G401 (cell line): ENCODE data around the gene AREL1. TPM values are rescaled to one million over a fixed set of nuclear protein-coding genes. Genes with fewer than 3 reads are reported as not detected.

Experiments
- DNase-seq: peaks from one replicate; pipeline ENCODE4 v3.0.0-alpha.2; 2015; ENCODE audit warnings: low spot score
- in situ Hi-C: cut with HindIII; loops from 2 replicates; pipeline ENCODE4 v1.10.0; 2016; ENCODE audit warnings: low sequenced_read_pairs, mixed read lengths
- total RNA-seq: library from RNA; depleted of rRNA; stranded (reverse); fragments of >200 nt; shearing (Covaris generic); gene quantifications from 2 replicates; pipeline ENCODE4 v1.2.3, GENCODE V29; 2014

Gene AREL1
- total RNA-seq, 1 experiment from 2014 or later: 27.9 TPM

DNA sequence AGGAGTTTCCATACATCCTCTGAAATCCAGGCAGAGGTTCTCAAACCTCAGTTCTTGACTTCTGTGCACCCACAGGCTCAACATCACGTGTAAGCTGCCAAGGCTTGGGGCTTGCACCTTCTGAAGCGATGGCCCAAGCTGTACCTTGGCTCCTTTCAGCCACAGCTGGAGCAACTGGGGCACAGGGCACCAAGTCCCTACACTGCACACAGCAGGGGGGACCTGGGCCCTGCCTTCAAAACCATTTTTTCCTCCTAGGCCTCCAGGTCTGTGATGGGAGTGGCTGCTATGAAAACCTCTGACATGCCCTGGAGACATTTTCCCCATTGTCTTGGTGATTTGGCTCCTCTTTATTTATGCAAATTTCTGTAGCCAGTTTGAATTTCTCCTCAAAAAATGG lies 10.6 kb downstream of the AREL1 start:
- no peak for DNase-seq
- in situ Hi-C loops: no loop called here

DNA sequence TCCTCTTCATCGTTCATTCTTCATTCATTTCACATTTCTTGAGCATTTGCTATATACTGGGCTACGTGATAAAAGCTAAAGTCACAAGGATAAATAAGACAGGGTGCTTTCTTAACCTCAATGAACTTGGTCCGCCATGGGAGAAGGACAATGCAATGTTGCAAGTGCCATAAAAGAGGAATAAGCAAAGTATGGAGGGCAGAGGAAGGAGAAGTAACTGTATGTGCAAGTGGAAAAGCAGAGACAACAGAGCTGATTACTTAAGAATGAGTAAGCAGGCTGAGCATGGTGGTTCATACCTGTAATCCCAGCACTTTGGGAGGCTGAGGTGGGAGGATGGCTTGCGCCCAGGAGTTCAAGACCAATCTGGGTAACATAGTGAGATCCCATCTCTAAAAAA lies 14.4 kb downstream of the AREL1 start:
- no peak for DNase-seq
- in situ Hi-C loops: no loop called here

DNA sequence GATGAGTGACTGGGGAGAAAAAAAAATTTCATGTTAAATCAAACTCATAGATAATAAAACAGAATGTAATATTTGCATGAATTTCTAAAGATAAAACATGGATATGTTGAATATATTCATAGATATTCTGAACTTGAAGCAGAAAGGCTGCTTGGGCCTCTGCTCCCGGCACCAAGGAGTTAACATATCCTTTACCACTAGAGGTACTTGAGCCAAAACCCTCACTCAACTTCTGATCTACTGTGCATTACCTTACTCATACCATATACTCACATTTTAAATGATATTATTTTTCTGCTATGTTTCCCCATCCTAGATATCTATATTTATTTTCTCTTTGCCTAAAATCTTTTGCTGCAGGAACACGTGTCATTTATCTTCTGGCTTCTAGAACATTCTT lies 14.9 kb downstream of the AREL1 start:
- no peak for DNase-seq
- in situ Hi-C loops: no loop called here

DNA sequence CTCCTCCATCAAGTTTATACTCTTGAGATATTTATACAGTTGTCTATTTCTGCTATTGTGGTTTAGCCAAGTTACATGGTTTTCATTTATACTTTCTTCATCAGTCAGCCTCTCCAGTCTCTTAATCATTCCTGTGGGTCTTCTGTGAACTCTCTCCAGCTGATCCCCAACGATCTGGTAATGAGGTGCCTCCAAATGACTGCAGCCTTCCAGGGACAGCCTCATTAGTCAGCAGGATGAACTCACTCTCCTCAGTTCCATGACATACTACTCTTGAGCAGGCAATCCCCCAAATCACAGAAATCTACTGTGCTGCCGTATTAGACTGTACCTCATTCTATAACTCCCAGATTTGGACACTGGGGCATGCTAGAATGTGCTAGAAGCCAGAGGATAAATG lies 15.3 kb downstream of the AREL1 start:
- DNase-seq: no peak
- in situ Hi-C loops: no loop called here

DNA sequence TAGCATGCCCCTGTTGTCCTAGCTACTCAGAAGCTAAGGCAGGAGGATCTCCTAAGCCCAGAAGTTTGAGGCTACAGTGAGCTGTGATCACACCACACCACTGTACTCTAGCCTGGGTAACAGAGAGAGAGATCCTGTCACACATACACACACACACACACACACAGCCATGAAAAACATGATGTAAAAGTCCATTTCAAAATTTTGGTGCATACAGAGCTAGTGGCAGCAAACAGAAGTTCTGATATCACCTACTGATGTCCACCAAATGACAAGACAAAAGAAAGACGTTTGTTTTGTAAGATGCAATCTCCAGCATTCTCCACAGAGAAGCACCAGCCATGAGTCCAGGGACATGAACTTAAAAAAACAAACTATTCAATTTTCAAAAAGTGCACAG lies 15.9 kb downstream of the AREL1 start:
- DNase-seq: no peak
- in situ Hi-C loops: no loop called here

DNA sequence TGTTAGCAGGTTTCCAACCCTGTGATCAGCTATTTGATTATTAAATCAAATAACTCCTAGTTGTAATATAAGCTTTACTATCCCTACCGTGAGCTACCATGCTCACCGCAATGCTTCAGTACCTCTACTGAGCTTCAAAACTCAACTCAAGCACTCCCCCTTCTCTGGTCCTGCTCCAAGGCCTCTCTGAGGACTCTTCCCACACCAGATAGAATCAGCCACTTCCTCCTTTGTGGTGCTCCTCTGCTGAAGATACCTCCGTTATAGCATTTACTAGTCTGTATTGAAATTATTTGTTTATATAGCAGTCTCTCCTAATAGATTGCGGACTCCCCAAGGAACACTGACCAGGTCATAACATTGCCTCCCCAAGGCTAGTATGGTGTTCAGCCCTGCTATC lies 17.5 kb downstream of the AREL1 start:
- in situ Hi-C loops: no loop called here
- DNase-seq: no peak

DNA sequence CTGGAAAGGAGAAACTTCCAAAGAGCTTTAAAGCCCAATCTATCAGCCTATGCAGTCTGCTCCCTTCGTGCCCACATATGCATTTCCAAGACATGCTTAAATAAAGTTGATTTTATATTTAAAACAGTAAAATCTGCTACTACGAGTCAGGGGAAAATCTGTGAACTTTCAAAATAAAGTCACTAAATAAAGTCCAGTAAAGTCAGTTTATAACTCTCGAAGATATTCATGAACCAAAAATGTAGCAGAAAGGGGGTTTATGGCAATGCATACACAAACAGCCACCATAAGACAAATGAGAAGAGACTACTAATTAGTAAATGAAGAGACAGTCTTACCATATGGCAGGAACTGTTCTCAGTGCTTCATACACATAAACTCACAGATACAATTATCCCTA lies 19.7 kb downstream of the AREL1 start:
- DNase-seq: no peak
- in situ Hi-C loops: no loop called here

DNA sequence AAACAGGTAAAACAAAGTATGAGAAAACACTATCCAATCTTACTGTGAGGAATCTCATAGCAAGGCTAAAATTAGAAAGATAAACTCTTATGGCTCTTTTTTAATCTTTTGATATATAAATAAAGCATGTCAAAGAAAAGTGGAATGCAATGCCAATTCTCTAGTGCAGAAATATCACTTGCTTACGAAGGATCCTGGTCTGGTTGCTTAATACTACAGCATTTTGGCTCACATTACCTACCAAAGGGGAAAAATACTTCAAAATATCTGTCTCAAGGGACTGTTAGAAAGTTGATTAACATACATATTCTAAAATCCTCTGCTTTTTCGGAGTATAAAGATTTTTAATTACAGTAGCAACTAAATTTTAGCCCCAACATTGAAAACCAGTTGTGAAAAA lies 21.4 kb downstream of the AREL1 start:
- in situ Hi-C loops: no loop called here

DNA sequence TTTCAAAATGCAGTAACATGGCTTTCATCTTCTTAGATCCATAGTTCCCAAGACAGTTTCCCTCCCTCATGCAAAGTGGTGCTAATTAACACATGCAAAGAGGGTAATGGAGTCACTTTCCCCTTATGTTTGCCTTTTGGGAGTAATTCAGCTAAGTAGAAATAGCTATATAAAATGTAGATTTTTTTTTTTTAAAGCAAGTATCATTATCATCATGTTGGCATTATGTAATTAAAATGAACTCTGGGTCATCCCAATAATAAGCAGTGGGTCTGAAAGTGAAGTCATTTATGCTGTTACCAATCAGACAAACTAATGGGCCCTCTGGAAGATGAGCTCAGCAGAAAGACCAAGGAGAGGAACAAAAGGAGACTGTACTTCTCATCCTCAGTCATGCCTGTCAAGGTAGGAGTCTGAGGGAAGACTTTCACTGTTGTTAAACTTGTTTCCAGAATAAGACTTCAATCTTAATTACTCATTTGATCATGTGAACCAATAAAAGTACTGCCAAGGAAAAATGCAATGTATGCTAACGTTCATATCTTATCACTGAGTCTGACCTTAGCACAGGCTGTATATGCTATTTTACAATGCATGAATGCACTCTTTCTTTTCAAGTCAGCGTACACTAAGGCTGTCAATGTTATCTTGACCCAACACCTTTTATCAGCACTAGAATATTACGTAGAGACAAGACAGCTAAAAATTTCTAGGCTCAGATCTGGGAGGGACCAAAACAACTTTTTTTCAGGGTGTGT lies 26.8 kb downstream of the AREL1 start:
- no peak for DNase-seq
- in situ Hi-C loops: no loop called here

More for the DNA sequence above, 21.4 kb downstream of the AREL1 start:
- DNase-seq: no peak

DNA sequence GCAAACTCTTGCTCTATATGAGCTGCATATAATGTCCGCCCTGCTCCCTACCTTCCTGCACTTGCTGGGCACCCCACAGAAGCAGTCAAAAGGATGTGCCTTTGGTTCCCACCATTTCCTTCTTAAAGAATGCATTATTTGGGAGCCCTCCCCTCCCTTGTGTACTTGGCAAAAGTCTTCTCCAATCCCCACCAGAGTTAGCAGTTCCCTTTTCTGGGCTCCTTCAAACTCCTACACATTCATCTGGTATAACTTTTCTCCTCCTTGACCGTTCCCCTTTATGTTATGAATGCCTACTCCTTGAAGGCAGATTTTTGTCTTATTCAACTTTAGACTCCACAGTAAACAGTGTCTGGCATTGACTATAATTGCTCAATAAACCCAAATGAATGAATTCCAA lies 27.8 kb downstream of the AREL1 start:
- DNase-seq: no peak
- in situ Hi-C loops: no loop called here

DNA sequence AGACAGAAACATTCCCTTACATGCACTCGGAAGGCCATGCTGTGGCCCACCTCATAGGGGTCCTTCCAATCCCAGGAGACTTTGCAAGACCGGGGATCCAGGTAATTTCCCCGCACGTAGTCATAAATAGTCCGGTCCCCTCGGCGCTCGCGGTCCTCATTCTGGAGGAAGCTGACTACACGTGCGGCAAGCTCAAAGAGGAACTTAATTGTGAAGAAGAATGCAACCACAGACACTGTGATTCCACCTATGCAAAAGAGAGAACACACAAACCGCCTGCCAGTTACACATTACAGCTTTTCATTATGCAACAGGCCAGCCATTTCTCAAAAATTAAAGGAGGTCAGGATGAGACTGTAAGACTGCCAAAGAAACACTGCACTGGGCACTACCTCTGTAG lies 28.4 kb downstream of the AREL1 start:
- in situ Hi-C loops: no loop called here
- DNase-seq: no peak

DNA sequence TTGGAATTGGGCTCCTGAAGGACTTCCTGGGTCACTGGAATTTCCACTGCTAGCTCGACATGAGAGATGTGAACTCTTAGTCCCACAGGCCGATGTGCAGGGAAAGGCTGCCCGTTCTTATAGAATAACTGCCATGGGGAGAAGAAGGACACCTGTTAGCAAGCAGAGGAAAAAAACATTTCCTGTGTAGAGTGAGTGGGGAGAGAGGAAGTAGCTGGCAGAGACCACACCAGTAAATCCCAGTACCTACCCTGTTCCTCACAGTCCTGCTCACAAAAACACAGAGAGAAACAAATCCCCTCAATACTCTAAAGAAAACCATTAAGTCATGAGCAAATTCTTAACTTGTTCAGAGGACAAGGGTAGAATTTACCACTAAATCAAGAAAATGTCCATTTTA lies 29.5 kb downstream of the AREL1 start:
- in situ Hi-C loops: no loop called here
- no peak for DNase-seq

DNA sequence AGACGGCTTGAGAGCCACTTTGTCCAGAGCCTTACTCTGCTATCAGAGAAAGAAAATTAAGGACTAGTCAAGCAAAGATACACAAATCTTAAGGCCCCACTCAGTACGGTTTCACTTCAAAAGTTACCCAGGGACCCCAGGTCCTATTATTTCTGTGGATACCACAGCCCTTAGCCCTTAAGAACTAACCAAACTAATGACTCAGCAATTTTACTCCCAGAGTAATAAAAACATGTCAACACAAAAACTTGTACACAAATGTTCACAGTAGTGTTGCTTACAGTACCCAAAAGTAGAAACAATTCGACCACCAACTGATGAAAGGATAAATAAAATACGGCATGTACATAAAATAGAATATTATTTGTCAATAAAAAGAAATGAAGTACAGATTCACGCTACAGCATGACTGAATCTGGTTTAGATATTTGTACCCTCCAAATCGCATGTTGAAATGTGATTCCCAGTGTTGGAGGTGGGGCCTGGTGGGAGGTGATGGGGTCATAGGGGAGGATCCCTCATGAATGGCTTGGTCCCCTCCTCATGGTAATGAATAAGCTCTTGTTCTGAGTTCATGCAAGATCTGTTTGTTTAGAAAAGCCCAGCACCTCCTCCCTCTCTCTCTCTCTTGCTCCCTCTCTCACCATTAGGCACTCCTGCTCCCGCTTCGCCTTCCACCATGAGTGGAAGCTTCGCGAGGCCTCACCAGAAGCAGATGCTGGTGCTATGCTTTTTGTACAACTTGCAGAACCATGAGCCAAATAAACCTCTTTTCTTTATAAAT lies 30.5 kb downstream of the AREL1 start:
- in situ Hi-C loops: no loop called here
- no peak for DNase-seq

DNA sequence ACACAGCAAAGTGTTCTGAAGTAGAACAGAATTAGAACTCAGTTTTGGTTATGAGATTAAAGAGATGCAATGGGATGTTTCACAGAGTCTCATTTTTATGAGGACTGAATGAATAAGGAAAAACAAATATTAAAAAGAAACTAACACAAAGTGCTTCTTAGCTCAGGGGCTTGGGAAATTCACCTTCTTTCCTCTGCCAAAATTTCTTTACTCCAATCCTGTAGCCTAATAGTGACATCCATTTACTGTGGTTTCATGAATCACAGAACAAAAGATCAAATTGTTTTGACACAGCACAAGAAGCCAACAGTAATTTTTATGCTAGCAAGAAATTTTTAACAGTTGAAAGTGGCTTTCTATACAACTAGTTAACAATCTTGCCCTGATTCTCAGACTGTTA lies 37.7 kb downstream of the AREL1 start:
- no peak for DNase-seq
- in situ Hi-C loops: no loop called here

DNA sequence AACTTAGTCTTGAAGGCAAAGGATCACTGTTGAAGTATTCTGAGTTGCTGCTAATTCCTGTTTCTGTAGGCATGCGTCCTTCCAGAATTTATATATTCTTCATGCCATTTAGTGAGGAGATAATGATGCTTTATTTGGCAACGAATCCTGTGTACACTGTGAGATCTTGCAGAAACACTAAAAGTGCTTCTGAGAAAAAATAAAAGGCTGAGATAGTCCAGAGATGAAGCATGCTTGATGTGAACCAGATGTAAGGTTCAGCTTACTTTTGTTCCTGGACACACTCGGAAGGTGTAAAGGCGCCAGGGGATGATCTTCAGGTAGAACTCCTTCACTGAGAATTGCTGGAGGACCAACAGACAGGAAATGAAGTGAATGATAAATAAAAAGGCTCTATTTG lies 39.1 kb downstream of the AREL1 start:
- no peak for DNase-seq
- in situ Hi-C loops: no loop called here

DNA sequence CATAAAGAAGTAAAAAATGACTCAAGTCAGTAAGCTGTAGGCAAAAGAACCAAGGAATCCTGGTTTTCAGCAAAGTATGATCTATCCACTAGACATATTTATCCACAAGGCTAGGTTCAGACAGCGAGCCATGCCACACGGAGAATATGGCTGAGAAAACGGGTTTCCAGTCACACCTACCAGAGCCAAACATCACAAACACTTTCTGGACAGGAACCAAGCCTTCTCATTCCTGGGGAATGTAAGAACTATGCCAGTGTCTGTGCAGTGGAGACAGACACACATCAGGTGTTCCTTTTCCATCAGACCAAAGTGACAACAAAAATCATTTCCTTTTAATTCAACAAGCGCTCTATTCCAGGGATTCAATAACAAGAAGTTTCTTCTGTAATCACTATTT lies 41.1 kb downstream of the AREL1 start:
- in situ Hi-C loops: no loop called here
- no peak for DNase-seq

DNA sequence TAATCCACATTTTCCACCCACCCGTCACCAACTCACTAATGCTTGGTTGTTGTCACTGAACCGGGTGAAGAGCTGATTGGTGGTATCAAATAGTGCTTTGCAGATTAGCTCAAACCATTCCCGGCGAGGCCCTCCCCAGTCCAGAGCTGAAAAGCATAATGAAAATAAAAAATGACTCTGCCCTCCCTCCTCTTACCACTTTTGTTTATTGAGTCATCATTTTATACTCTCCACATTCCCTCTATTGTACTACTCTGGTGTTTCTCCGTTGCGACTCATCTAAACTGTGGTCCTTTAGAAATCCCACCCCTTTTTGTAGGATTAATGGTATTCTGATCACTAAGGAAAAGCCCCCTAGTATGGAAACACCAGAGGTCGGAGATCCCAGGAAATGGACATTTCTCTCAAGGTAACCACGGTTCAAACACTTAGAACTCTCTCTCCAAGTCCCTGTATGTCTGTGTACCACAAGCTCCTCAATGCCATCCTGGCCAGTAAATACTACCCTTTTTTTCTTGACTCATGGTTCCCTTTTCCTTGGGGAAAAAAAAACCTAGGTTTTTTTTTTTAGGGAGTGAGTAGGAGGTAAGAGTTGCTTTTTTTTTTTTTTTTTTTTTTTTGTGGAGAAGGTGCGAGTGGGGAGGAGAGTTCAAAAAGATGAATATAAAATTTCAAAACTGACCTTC lies 42.0 kb downstream of the AREL1 start:
- in situ Hi-C loops: no loop called here
- no peak for DNase-seq

DNA sequence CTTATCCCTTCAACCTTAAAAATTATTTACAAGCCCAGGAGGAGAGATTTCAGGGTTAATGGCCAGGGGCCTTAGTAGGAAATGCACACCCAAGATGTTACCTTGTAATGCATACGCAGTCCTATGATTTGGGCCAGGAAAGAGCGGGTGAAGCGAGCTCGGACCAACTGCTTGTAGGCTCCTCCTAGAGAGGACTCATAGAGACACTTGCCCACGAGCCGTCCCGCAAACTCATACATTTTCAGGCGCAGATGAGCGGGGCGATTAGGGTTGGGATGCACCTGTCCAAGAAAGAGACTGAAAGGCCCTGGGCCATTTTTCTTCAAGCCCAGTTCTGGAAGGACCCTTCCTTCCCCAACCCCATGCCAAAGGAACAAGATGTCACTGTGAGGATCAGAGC lies 43.0 kb downstream of the AREL1 start:
- in situ Hi-C loops: no loop called here
- DNase-seq: no peak

DNA sequence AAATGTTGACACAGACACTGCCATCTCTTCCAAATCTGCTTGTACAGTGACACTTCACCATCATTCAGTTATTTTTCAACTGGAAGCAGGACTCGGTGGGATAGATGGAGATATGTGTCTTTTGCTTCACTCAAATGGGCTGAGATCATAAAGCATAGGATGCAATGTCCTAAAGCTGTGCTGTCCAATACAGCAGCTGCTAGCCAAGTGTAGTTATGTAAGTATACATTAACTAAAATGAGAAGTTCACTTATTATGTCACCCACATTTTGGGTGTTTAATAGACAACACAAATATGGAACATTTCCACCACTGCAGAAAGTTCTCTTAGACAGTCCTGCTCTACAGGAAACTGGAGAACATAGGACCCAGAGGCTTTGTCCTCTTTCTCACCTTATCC lies 43.6 kb downstream of the AREL1 start:
- in situ Hi-C loops: no loop called here
- no peak for DNase-seq

DNA sequence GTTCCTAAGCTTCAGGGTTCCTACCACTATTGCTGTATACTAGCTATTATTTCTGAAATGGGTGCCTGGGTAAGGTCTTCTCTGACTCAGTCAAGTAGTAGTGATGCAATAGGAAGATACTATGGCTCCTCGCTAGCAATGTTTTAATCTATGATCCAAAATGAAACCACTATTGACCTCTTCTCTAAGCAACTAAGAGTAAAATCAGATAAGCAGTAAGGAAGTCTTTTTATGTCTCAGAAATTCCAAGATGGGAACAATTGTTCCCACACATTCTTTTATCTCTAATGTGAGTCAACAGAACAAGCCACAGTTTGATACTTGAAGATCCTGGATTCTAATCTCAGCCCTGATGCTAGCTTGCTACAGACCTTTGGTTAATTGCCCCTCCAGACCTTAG lies 45.1 kb downstream of the AREL1 start:
- no peak for DNase-seq
- in situ Hi-C loops: no loop called here
